RWPE1 (cell line): ENCODE results near the gene PRPF6.

ENCODE experiments used
- CTCF ChIA-PET: fragments of 350-600 bp; sonication (Branson Sonifier 250); formaldehyde crosslinking; extraction: SDS; loops from one replicate; lab custom pipeline; 2021; lab: Yijun Ruan, JAX
- POLR2A ChIA-PET: fragments of 400-600 bp; formaldehyde crosslinking; extraction: SDS; loops from one replicate; lab custom pipeline; 2020; ENCODE audit warnings: antibody characterized with exemption; ENCODE audit not compliant: low non-redundant PET; lab: Yijun Ruan, JAX
- DNase-seq: peaks from one replicate; pipeline ENCODE4 v3.0.0; 2012; ENCODE audit warnings: low spot score
- H3K27ac ChIP-seq: fragments of 450-650 bp; 2 replicates; pipeline ENCODE4 v1.5.1; 2017
- CTCF ChIP-seq: fragments of 450-650 bp; conservative IDR thresholded peaks from 2 replicates; pipeline ENCODE4 v1.5.1; 2017; ENCODE audit warnings: low read depth, mild to moderate bottlenecking

Gene PRPF6

DNA sequence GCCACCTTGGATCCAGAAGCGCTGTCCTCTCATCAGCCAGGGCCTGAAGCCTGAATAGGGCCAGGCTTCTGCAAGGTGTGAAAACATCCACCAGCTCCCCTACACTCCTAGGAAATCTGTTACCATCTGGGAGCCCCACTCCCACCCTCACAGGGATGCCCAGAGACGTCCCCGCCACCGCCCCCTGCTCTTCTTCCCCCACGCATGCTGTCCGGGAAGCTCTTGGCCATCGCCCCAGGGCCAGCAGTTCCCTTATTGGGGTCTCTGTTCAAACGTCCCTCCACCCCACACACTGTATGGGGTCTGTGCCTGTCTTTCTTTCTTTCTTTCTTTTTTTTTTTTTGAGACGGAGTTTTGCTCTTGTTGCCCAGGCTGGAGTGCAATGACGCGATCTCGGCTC lies 94.6 kb downstream of the PRPF6 start:
- no peak for DNase-seq
- POLR2A ChIA-PET: interaction anchor here (0.5 to 1.0 kb wide), 2 partner anchors 13 to 14 kb away, joined by 3 to 8 read pairs; partner anchors contain the start of gene TCEA2
- CTCF ChIA-PET: interaction anchor here (0.7 to 2.5 kb wide), 4 partner anchors 12 to 44 kb away, joined by 3 to 10 read pairs (median 4); no protein-coding TSS in a partner anchor

GRCh38 chr20:64076061-64076997 lies 95.4 kb downstream of the PRPF6 start:
- 0 out of 2 replicates have a peak overlapping the region, but pooled peaks have one; percentile 0 for H3K27ac ChIP-seq
- CTCF ChIA-PET: interaction anchor here (0.9 to 2.5 kb wide), 3 partner anchors 19 to 44 kb away, joined by 4 to 10 read pairs (median 5); no protein-coding TSS in a partner anchor
- no peak for TF ChIP-seq CTCF
- no peak for DNase-seq
- POLR2A ChIA-PET: interaction anchor here (0.5 to 1.0 kb wide), 3 partner anchors 13 to 479 kb away, joined by 3 to 8 read pairs (median 5); partner anchors contain the start of gene TCEA2

More for the DNA sequence above, 94.6 kb downstream of the PRPF6 start:
- TF ChIP-seq CTCF: no peak
- H3K27ac ChIP-seq: peak overlapping the region; percentile 47

- ChIA-PET CTCF (interaction anchor here (2.5 kb wide), 1 partner anchor 20 kb away, joined by 10 read pairs; no protein-coding TSS in a partner anchor), POLR2A (interaction anchor here (0.6 to 1.0 kb wide), 2 partner anchors 9 to 480 kb away, joined by 3 to 5 read pairs; no protein-coding TSS in a partner anchor)
- H3K27ac ChIP-seq: no peak overlapping the region
- TF ChIP-seq CTCF: no peak
- DNase-seq: no peak
These were observed 96.2 kb downstream of the PRPF6 start for GRCh38 chr20:64077094-64077493.

GRCh38 chr20:64077541-64077875 lies 96.6 kb downstream of the PRPF6 start:
- ChIA-PET POLR2A (interaction anchor here (1.0 kb wide), 1 partner anchor 9 kb away, joined by 3 read pairs; no protein-coding TSS in a partner anchor), CTCF (interaction anchor here (0.5 to 5.2 kb wide), 4 partner anchors 8 to 1489 kb away, joined by 4 to 38 read pairs (median 8); no protein-coding TSS in a partner anchor)
- peak overlapping the region; percentile 77 for H3K27ac ChIP-seq
- no peak for DNase-seq
- no peak for TF ChIP-seq CTCF

DNA sequence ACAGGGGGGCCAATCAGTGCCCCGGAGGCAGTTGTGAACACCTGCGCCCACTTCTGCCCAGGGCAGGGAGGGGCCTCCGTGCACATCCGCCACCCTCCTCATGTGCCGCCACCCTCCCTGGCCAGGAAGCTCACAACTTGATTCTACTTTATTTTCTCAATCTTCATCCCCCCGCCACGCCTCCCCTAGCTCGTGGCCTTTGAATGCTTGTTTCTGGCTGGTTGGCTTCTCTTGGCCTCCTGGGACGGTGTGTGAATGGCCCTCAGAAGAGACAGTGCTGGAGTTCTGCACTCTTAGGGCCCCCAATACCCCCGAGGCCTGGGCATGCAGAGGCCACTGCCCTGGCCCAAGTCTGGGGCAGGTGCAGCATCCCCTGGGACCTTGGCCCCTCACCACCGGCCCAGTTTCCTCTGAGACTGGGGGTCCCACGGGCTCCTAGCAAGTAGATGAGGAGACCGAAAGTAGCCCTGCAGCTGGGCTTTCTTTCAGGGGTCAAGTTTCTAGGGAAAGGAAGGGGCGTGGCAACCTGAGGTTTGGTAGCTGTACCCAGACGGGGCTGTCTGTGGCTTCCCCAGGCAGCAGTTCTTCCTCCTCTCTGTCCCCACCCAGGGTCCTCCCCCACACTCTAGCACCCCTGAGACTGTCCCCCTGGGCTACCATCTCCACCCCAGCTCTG lies 97.1 kb downstream of the PRPF6 start:
- ChIA-PET CTCF (interaction anchor here (0.5 to 6.6 kb wide), 5 partner anchors 8 to 1490 kb away, joined by 4 to 59 read pairs (median 10); no protein-coding TSS in a partner anchor), POLR2A (interaction anchor here (1.0 kb wide), 1 partner anchor 10 kb away, joined by 3 read pairs; no protein-coding TSS in a partner anchor)
- no peak for DNase-seq
- H3K27ac ChIP-seq: peak overlapping the region; percentile 77
- TF ChIP-seq CTCF: no peak

GRCh38 chr20:64078934-64079272 lies 98.0 kb downstream of the PRPF6 start:
- ChIA-PET CTCF (interaction anchor here (0.6 to 6.6 kb wide), 8 partner anchors 9 to 799 kb away, joined by 3 to 59 read pairs (median 5); no protein-coding TSS in a partner anchor), POLR2A (no interaction called here)
- peak overlapping the region; percentile 77 for H3K27ac ChIP-seq
- no peak for DNase-seq
- no peak for TF ChIP-seq CTCF
